HG02840 (cell line): ENCODE measurements around the gene MAP7D3.
"Not testable (repeated sequence)": the region's sequence is repeated elsewhere in the genome, so short reads cannot be mapped to it uniquely, and the experiment has no call there.

Experiments
- ATAC-seq: cut with Tn5 transposase; IDR thresholded peaks from one replicate; pipeline ENCODE4 v1.9.1; 2021; ENCODE audit warnings: mild to moderate bottlenecking, moderate library complexity, moderate number of reproducible peaks; ENCODE audit not compliant: unreplicated experiment, low FRiP score

MAP7D3 gene

GRCh38 chrX:136185401-136186022 lies 65.7 kb downstream of the MAP7D3 start:
- no peak for ATAC-seq

- ATAC-seq, result no peak
These were observed 67.3 kb downstream of the MAP7D3 start for GRCh38 chrX:136183917-136184316.

- ATAC-seq, result no peak
These were observed 68.0 kb downstream of the MAP7D3 start for GRCh38 chrX:136183172-136183571.

GRCh38 chrX:136182414-136182813 lies 68.8 kb downstream of the MAP7D3 start:
- ATAC-seq, result no peak

GRCh38 chrX:136179133-136179532 lies 72.1 kb downstream of the MAP7D3 start:
- ATAC-seq, result no peak

GRCh38 chrX:136176399-136176825 lies 74.8 kb downstream of the MAP7D3 start:
- ATAC-seq, result no peak

GRCh38 chrX:136171420-136171819 lies 79.8 kb downstream of the MAP7D3 start:
- no peak for ATAC-seq

- no peak for ATAC-seq
These were observed 80.9 kb downstream of the MAP7D3 start for GRCh38 chrX:136170139-136170800.

- no peak for ATAC-seq
These were observed 82.1 kb downstream of the MAP7D3 start for GRCh38 chrX:136168929-136169735.

GRCh38 chrX:136167989-136168388 lies 83.2 kb downstream of the MAP7D3 start:
- not testable (repeated sequence) for ATAC-seq

GRCh38 chrX:136166221-136166855 lies 84.9 kb downstream of the MAP7D3 start:
- ATAC-seq, result no peak

- ATAC-seq, result no peak
These were observed 85.8 kb downstream of the MAP7D3 start for GRCh38 chrX:136165406-136165805.

- ATAC-seq, result no peak
These were observed 87.5 kb downstream of the MAP7D3 start for GRCh38 chrX:136163689-136164088.
